HEK293T (cell line): ENCODE data around the gene VSTM4.

ENCODE experiments used
- BHLHE40 ChIP-seq: fragments of 450-650 bp; IDR thresholded peaks from 2 replicates; pipeline ENCODE4 v1.6.1; 2016; ENCODE audit warnings: mild to moderate bottlenecking, moderate library complexity, borderline replicate concordance
- FOXM1 ChIP-seq: fragments of 450-650 bp; IDR thresholded peaks from 2 replicates; pipeline ENCODE4 v1.6.1; 2017; ENCODE audit warnings: mild to moderate bottlenecking, borderline replicate concordance
- HDGF ChIP-seq: fragments of 450-650 bp; IDR thresholded peaks from 2 replicates; pipeline ENCODE4 v1.6.1; 2017; ENCODE audit warnings: antibody characterized with exemption, borderline replicate concordance
- L3MBTL2 ChIP-seq: fragments of 450-650 bp; conservative IDR thresholded peaks from 2 replicates; pipeline ENCODE4 v1.6.1; 2016; ENCODE audit warnings: mild to moderate bottlenecking
- LEF1 ChIP-seq: fragments of 450-650 bp; IDR thresholded peaks from 2 replicates; pipeline ENCODE4 v1.6.1; 2017; ENCODE audit warnings: mild to moderate bottlenecking, borderline replicate concordance
- SP1 ChIP-seq: fragments of 450-650 bp; IDR thresholded peaks from 2 replicates; pipeline ENCODE4 v1.6.1; 2017
- SUZ12 ChIP-seq: fragments of 450-650 bp; IDR thresholded peaks from 2 replicates; pipeline ENCODE4 v1.6.1; 2016; ENCODE audit warnings: mild to moderate bottlenecking

DNA sequence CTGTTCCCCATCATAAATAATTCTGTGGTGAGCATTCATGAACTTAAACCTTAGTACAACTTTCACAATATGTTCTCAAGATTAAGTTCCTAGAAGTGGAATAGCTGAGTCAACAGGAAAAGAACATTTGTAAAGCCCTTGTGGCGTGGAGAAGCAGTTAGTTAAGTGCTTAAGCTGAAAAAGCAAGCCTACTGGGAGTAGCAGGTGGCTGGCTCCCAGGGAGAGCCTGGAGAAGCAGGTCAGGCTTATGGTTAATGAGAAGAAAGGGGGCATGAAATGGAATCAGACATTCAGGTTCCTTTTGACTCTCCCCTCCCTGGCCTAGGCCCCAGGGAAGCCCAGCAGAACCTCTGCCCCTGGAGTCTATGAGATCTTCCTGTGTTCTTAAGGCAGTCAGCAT, 35.3 kb downstream of the VSTM4 start:
- no peak for TF ChIP-seq FOXM1
- no peak for TF ChIP-seq L3MBTL2
- no peak for TF ChIP-seq LEF1
- TF ChIP-seq BHLHE40: no peak
- no peak for TF ChIP-seq SP1
- TF ChIP-seq SUZ12: no peak
- no peak for TF ChIP-seq HDGF
